HG02759 (cell line): ENCODE results near the gene ZNF316.
A peak's percentile ranks its signal among the peaks of the same experiment; 100 is the strongest.

Experiments
- ATAC-seq: cut with Tn5 transposase; IDR thresholded peaks from one replicate; pipeline ENCODE4 v1.9.1; 2021; ENCODE audit warnings: mild to moderate bottlenecking, moderate library complexity; ENCODE audit not compliant: unreplicated experiment

Gene ZNF316

GRCh38 chr7:6636741-6637543 lies at the start of gene ZNF316:
ZNF316 (plus strand) TSS chr7:6637318; CDS start chr7:6642410, 5,092 bp downstream.
- ATAC-seq, result peak; percentile 79

DNA sequence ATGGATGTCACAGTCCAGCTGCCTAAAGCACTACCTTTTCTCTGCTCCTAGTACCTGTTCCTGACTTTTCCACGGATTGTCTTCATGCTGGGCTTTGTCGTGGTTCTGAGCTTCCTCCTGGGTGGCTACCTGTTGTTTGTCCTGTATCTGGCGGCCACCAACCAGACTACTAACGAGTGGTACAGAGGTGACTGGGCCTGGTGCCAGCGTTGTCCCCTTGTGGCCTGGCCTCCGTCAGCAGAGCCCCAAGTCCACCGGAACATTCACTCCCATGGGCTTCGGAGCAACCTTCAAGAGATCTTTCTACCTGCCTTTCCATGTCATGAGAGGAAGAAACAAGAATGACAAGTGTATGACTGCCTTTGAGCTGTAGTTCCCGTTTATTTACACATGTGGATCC lies 48.6 kb upstream of the ZNF316 start:
- ATAC-seq, result no peak

DNA sequence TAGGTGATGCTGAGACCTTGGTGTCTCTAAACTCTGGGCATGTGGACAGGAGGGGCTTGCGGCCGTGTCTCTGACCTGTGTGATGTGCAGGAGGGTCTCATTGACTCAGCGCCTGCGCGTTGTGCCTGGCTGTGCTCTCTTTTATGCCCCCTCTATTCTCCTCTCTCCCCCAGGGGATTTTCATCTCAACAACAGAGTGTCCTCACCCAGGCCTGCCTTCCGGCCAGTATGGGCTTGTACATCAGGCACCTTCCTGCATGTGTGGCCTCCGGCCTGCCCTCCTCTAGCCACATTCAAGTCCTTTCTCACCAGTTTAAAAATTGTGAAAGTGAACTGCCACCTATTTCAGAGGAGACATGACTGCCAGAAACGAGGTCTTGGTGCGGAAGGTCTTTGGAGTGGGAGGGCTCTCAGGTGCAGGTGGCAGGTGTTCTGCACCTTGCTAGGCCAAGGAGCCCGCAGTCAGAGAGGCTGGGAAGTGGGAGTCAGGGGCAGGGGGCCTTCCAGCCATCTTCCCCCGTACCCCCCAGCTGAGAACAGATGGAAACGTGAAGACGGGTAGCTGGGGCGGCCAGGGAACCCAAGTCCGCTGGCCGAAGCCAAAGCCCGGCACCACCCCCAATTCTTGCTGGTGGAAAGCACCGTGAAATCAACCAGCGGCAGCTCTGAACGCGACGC lies 47.8 kb upstream of the ZNF316 start:
- no peak for ATAC-seq

DNA sequence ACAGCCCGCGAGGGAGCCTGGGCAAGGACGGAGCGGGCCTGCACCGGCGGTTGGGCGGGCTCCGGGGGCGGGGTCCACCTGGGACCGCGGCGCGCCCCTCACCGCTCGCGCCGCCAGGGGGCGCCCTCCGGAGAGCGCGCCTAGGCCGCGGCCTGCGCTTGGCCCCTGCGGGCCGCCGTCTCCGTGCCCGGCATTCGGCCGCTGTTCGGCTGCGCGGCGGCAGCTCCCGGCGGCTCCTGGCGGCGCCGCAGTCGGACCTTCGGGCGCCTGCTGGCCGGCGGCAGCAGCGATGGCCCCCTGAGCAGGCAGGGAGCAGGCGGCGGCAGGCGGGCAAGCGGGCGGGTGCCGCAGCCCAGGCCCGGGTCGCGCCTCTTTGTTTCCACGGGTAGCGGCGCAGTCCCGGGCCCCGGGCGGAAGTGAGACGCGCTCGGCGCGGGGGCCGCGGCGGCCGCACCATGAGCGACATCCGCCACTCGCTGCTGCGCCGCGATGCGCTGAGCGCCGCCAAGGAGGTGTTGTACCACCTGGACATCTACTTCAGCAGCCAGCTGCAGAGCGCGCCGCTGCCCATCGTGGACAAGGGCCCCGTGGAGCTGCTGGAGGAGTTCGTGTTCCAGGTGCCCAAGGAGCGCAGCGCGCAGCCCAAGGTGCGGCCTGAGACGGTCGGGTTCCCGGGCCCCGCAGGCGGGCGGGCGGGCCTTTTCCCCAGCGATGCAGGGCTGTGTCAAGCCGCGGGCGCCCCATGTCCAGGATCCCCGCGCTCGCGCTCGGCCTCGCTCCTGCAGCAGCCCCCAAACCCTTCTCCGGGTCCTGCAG lies 47.1 kb upstream of the ZNF316 start, which contains the start of gene INTS15:
TSS of gene INTS15 (plus strand) at position 193 of the 816 bp plus-strand sequence. CDS start at position 456, 263 bp downstream.
- peak; percentile 89 for ATAC-seq

- ATAC-seq, result peak; percentile 31
These were observed 46.4 kb upstream of the ZNF316 start for GRCh38 chr7:6590645-6591110.

GRCh38 chr7:6600093-6600492 lies 37.0 kb upstream of the ZNF316 start:
- ATAC-seq, result no peak

- ATAC-seq, result no peak
These were observed 32.7 kb upstream of the ZNF316 start for GRCh38 chr7:6604458-6604857.

- no peak for ATAC-seq
These were observed 30.1 kb upstream of the ZNF316 start for GRCh38 chr7:6606866-6607583.

DNA sequence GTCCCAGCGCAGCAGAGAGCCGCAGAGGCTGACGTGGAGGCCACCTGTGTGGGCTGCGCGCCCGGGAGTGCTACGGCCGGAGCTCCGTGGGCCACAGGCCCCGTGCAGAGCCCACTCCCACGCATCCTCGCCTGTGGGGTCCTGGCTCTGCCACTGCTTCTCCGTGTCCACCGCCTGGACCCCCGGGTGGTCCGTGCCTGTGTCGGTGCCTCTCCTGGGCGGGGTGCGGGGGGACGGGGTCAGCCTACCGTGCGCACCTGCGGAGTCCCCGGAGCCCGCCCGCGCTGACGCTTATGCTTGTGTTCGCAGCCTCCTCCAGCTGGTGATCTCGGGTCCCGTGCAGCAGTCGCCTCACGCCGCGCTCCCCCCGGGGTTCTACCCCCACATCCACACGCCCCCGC lies 29.5 kb upstream of the ZNF316 start:
- ATAC-seq, result no peak

GRCh38 chr7:6608081-6608480 lies 29.0 kb upstream of the ZNF316 start:
- no peak for ATAC-seq

GRCh38 chr7:6608794-6609193 lies 28.3 kb upstream of the ZNF316 start:
- ATAC-seq, result no peak

- no peak for ATAC-seq
These were observed 24.3 kb upstream of the ZNF316 start for GRCh38 chr7:6612819-6613218.

GRCh38 chr7:6613706-6614105 lies 23.4 kb upstream of the ZNF316 start:
- ATAC-seq, result no peak

GRCh38 chr7:6614953-6615722 lies 22.0 kb upstream of the ZNF316 start, which contains the start of gene ZNF853:
ZNF853 (plus strand) TSS chr7:6615610; CDS start chr7:6616175, 565 bp downstream.
- ATAC-seq, result no peak

DNA sequence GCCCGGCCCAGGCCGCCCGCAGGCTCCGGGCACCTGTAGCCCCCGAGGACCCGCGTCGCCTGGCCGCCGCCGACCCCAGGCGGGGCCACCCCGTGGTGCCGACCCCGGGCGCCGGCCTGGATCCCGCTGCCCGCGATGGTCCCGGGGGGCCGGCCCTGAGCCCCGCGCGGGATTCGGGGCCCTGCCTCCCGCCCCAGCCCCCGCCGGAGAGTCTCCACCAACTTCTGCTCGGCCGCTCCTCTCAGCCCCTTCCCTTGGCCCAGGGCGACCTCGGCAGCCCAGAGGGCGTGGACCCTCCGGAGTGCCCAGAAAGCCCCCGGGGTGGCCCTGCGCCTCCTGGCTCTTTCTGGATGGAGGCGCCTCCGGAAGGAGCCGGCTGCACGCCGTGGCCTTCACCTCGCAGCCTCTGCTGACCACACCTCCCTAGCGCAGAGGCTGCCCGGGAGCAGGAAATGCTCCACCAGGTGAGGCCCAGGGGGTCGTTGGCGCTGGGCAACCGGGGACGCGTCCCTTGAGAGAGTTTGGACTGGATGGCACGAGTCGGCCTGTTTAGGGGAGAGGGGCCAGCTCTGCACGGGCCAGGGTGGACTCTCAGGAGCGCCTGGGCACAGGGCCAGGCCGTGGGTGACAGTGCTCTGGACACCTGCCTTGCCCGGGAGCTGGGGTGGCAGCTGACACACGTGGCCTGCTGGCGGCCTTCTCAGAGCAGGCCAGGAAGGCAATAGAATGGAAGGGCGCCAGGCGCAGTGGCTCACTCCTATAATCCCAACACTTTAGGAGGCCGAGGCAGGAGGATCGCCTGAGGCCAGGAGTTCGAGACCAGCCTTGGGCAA lies 21.2 kb upstream of the ZNF316 start:
- ATAC-seq, result no peak

GRCh38 chr7:6616854-6617643 lies 20.1 kb upstream of the ZNF316 start:
- ATAC-seq, result no peak

DNA sequence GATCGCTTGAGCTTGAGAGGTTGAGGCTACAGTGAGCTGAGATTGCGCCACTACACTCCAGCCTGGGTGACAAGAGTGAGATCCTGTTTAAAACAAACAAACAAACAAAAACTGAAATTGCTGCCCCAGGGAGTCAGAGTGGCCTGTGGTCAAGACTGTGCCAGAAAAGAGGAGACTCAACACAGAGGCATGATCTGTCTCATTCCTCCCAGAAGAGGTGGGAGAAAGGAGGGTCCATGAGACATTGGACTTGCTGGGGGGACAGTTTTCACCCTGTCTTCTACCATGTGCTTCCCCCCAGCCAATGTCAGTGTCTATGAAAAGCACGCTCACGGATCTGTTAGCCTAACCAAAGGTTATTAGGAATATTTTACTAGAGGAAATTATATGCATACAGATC lies 18.5 kb upstream of the ZNF316 start:
- no peak for ATAC-seq

- ATAC-seq, result no peak
These were observed 17.2 kb upstream of the ZNF316 start for GRCh38 chr7:6619961-6620360.
